ENCODE measurements around the gene CYB561A3. TPM values are rescaled to one million over a fixed set of nuclear protein-coding genes. Genes with fewer than 3 reads are reported as not detected.

Gene CYB561A3
- total RNA-seq, 1 donor from 2014 or later = 104 TPM

- DNase-seq (ENCODE audit: low read depth) = no peak
These were observed 31.8 kb downstream of the CYB561A3 start for GRCh38 chr11:61329871-61330270.

- DNase-seq (ENCODE audit: low read depth) = peak; percentile 85
These were observed 33.3 kb downstream of the CYB561A3 start for GRCh38 chr11:61328351-61328750.

DNA sequence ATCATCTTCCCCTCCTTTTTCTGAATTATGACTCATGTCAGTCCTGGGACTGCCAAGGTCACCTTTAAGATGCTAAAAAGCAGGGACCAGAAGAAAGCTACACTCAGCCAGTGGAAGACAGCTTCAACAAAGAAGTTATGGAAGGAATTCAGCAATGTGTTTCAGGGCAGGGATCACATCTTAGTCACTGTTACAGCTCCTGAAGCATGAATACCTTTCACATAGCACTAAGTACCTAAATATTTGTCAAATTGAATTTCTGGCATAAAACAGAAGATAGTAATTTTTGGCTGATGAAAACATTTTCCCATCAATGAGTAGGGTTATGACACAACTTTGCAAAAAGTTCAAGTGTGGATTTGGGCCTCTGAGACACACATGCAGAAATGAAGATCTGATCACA, 34.0 kb downstream of the CYB561A3 start:
- peak; percentile 31 for DNase-seq (ENCODE audit: low read depth)

GRCh38 chr11:61325649-61326414, 35.9 kb downstream of the CYB561A3 start:
- DNase-seq (ENCODE audit: low read depth) = no peak

GRCh38 chr11:61315260-61315659, 46.4 kb downstream of the CYB561A3 start:
- no peak for DNase-seq (ENCODE audit: low read depth)

DNA sequence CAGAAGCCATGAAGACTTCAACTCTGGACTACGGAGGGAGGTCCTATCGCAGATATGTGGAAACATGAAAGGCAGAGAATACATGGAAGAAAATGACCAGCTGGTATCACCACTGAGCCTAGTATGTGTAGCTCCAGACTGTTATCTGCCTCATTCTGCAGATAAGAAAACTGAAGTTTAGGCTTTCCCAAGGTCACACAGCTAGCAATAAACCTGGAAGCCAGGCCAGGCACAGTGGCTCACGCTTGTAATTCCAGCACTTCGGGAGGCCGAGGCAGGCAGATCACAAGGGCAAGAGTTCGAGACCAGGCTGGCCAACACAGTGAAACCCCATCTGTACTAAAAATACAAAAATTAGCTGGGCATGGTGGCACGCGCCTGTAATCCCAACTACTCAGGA, 50.9 kb downstream of the CYB561A3 start:
- no peak for DNase-seq (ENCODE audit: low read depth)

GRCh38 chr11:61309739-61310138, 51.9 kb downstream of the CYB561A3 start:
- peak; percentile 48 for DNase-seq (ENCODE audit: low read depth)

- no peak for DNase-seq (ENCODE audit: low read depth)
These were observed 52.5 kb downstream of the CYB561A3 start for GRCh38 chr11:61309141-61309540.

DNA sequence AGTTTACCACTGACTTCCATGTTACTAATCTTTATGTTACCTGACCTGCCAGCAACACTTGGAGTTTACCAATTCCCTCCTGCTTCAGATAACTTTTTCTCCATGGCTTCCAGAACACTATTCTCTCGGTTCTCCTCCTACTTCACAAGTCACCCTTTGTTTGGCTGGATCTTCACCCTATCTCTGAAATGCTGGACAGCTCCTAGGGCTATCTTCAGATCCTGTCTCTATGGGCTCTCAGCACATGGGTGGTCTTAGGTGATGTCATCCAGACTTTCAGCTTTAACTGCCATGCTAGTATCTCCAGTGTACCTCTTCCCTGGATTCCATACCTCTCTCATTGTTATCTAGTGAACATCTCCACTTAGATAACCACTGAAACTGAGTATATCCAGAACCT, 54.3 kb downstream of the CYB561A3 start:
- peak; percentile 21 for DNase-seq (ENCODE audit: low read depth)

GRCh38 chr11:61306221-61306620, 55.5 kb downstream of the CYB561A3 start:
- DNase-seq (ENCODE audit: low read depth) = no peak

GRCh38 chr11:61305417-61305816, 56.3 kb downstream of the CYB561A3 start:
- no peak for DNase-seq (ENCODE audit: low read depth)

GRCh38 chr11:61303725-61304124, 58.0 kb downstream of the CYB561A3 start:
- DNase-seq (ENCODE audit: low read depth) = no peak

DNA sequence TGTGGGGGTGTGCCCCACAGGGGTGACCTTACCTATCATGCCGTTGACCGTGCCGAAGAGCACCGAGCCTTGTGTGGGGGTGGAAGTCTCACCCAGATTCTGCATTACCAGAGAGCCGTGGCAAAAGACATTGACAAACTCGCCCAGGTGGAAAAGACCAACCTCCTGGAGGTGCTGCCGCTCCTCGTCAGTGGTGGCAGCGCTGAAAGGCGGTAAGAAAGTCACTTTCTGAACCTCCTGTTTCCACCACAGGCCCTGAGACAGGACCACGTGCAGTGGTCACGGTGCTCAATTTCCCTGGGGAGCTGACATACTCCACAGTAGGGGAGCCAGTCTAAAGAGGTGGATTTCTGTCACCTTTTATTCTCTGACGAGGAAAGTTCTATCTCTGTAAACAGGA, 59.1 kb downstream of the CYB561A3 start:
- DNase-seq (ENCODE audit: low read depth) = no peak

Other genes with a start within 250 kb of the CYB561A3 start
- gene VPS37C, start 200.5 kb downstream of the CYB561A3 start, total RNA-seq = 17.3 and 24.4 TPM in 2 replicates
- 10.7 and 19.9 TPM in 2 replicates for gene PGA3, start 158.4 kb downstream of the CYB561A3 start, total RNA-seq
- gene PGA4, start 139.5 kb downstream of the CYB561A3 start, total RNA-seq = 119 and 152 TPM in 2 replicates
- gene PGA5, start 120.7 kb downstream of the CYB561A3 start, total RNA-seq = 18.1 and 29.7 TPM in 2 replicates
- 2.1 and 2.7 TPM in 2 replicates for gene VWCE, start 66.6 kb downstream of the CYB561A3 start, total RNA-seq
- 329 and 379 TPM in 2 replicates for gene DDB1, start 28.8 kb downstream of the CYB561A3 start, total RNA-seq
- 32.1 and 37.3 TPM in 2 replicates for gene TKFC, start 28.7 kb downstream of the CYB561A3 start, total RNA-seq
- gene TMEM138, start 492 bp upstream of the CYB561A3 start, total RNA-seq = 42.5 and 54.2 TPM in 2 replicates
- 6.7 and 17.1 TPM in 2 replicates for gene TMEM216, start 30.7 kb upstream of the CYB561A3 start, total RNA-seq
- 40.6 and 41.2 TPM in 2 replicates for gene CPSF7, start 68.1 kb upstream of the CYB561A3 start, total RNA-seq
- gene SDHAF2, start 68.2 kb upstream of the CYB561A3 start, total RNA-seq = 39.7 TPM in 2 replicates
- gene LRRC10B, start 146.9 kb upstream of the CYB561A3 start, total RNA-seq = not detected in 2 replicates
- 6.0 and 13.9 TPM in 2 replicates for gene SYT7, start 219.2 kb upstream of the CYB561A3 start, total RNA-seq

Measured in myocyte (in vitro differentiated cells).